Spleen (tissue), 7 donors: ENCODE measurements around the gene RNF167.

Source experiments
- CTCF ChIP-seq, 11 experiments: fragments of 200-600 bp in 7 of 11; fragments of 450-650 bp in 4 of 11; sonication (generic) in 4 of 11; IDR thresholded peaks in 8 of 11; conservative IDR thresholded peaks in 3 of 11; 1 replicate in 7 of 11; 2 replicates in 4 of 11; pipeline versions ENCODE4 v1.4.0 to v1.8.0; 2016 to 2021; ENCODE audit warnings: antibody characterized with exemption in 11 of 11, inconsistent platforms in 4 of 11, mild to moderate bottlenecking in 1 of 11
- POLR2A ChIP-seq, 3 donors: fragments of 450-650 bp; IDR thresholded peaks; one replicate each; pipeline ENCODE4 v1.5.1; 2017; ENCODE audit warnings: antibody characterized with exemption in 3 of 3, mild to moderate bottlenecking in 1 of 3
- POLR2AphosphoS5 ChIP-seq, 3 donors: sonication (generic); formaldehyde crosslinking; IDR thresholded peaks; one replicate each; pipeline ENCODE4 v1.5.1; 2017; ENCODE audit warnings: antibody characterized with exemption in 3 of 3
- donor health status: DM: no; HTN: no; CAD: no; lungs with moderate emphysema.
- donor health status: DM: no; HTN: no; CAD: no.
- donor health status: DM: no; HTN: no; CAD: no.

GRCh38 chr17:4965311-4965986 is 25.4 kb downstream of the RNF167 start:
- TF ChIP-seq CTCF (IDR thresholded peaks at IDR 0.05 in 8 of 11, conservative IDR thresholded peaks at IDR 0.05 in 3 of 11) (no peak), POLR2AphosphoS5 (IDR thresholded peaks at IDR 0.05) (no peak), POLR2A (IDR thresholded peaks at IDR 0.05) (no peak)
